Gastrocnemius medialis (tissue), 4 donors: Measurements from ENCODE around the gene ACVR1C. TPM values are rescaled to one million over a fixed set of nuclear protein-coding genes. Genes with fewer than 3 reads are reported as not detected.

Source experiments
- ATAC-seq, 2 donors: fragments of 150-250 bp; one replicate each; pipeline ENCODE4 v1.9.1; 2016
- DNase-seq, 2 donors: peaks; one replicate each; pipeline ENCODE4 v3.0.0-alpha.2; 2019
- H3K27ac ChIP-seq, 4 donors: fragments of 200-600 bp; sonication (generic); 1 replicate in 1 of 4; 2 replicates in 3 of 4; pipeline ENCODE4 v1.5.1; 2016 to 2018; ENCODE audit warnings: mild to moderate bottlenecking in 2 of 4, moderate library complexity in 1 of 4
- H3K27me3 ChIP-seq, 3 donors: fragments of 200-600 bp; sonication (generic) in 2 of 3; 1 replicate in 1 of 3; 2 replicates in 2 of 3; pipeline versions ENCODE4 v1.5.1 to v1.6.0; 2016 to 2019; ENCODE audit warnings: mild to moderate bottlenecking in 1 of 3, moderate library complexity in 1 of 3
- H3K36me3 ChIP-seq, 2 donors: fragments of 200-600 bp; sonication (generic) in 1 of 2; one replicate each; pipeline ENCODE4 v1.5.1; 2017 to 2018
- H3K4me1 ChIP-seq, 2 donors: fragments of 200-600 bp; sonication (generic) in 1 of 2; one replicate each; pipeline ENCODE4 v1.5.1; 2016 to 2017; ENCODE audit warnings: mild to moderate bottlenecking in 2 of 2
- H3K4me3 ChIP-seq, 4 donors: fragments of 200-600 bp; sonication (generic) in 3 of 4; 1 replicate in 1 of 4; 2 replicates in 3 of 4; pipeline ENCODE4 v1.5.1; 2016 to 2019; ENCODE audit warnings: mild to moderate bottlenecking in 2 of 4
- H3K9me3 ChIP-seq, 3 donors: fragments of 200-600 bp; sonication (generic) in 2 of 3; 1 replicate in 1 of 3; 2 replicates in 2 of 3; pipeline ENCODE4 v1.5.1; 2016 to 2019
- POLR2A ChIP-seq, 2 donors: fragments of 450-650 bp; IDR thresholded peaks; one replicate each; pipeline ENCODE4 v1.6.1; 2017; ENCODE audit warnings: antibody characterized with exemption in 2 of 2, mild to moderate bottlenecking in 2 of 2, moderate library complexity in 2 of 2
- in situ Hi-C, 4 donors: fragments of 200-750 bp; cut with MboI; loops; one replicate each; pipeline versions ENCODE4 v1.15.0 to v1.8.0; 2017; ENCODE audit warnings: low sequenced_read_pairs in 4 of 4
- intact Hi-C: fragments of 100-400 bp; cut with DNase I; formaldehyde crosslinking; loops from one replicate; pipeline ENCODE4 v1.15.1; 2023; ENCODE audit warnings: low total_unique reads
- total RNA-seq, 4 donors: library from RNA; depleted of rRNA; stranded (reverse); fragments of >200 nt; gene quantifications; one replicate each; pipeline versions ENCODE4 v1.1.0 to v1.2.3, GENCODE V29; 2016
- TF ChIP-seq, protein P1 (sequence below), 5 experiments: fragments of 450-650 bp in 3 of 5; fragments of 200-600 bp in 2 of 5; sonication (generic) in 2 of 5; IDR thresholded peaks in 4 of 5; conservative IDR thresholded peaks in 1 of 5; 1 replicate in 4 of 5; 2 replicates in 1 of 5; pipeline ENCODE4 v1.5.1; 2016 to 2019; ENCODE audit warnings: antibody characterized with exemption in 5 of 5, mild to moderate bottlenecking in 3 of 5, moderate library complexity in 3 of 5

ACVR1C gene
- total RNA-seq, 4 donors from 2014 or later: 0.46 to 2.1 (median 0.90) TPM

DNA sequence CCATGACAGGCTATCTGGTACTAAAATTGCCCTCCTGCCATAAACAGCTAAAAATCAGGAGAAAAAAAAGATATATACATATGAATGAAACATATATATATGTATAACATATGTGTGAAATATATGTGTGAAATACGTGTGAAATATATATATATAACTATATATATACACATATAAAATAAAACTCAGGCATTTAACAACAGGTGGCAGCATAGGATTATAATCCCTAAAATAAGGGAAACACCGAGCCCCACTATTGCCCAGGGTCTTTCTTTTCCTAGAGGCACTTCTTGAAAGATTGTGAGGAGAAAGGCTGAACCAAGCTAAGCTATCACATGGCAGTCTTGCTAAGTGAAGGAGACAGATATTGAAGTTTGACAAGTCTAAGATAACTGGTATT is 118.9 kb downstream of the ACVR1C start:
- ATAC-seq (no peak), DNase-seq (no peak)
- H3K9me3 ChIP-seq: peaks cover 0 to 8% (median 0%) of the 10 kb centered on the region in 3 donors
- no peaks in the 10 kb centered on the region for H3K36me3 ChIP-seq
- H3K4me1 ChIP-seq: no peaks in the 10 kb centered on the region
- H3K27ac ChIP-seq: no peak overlapping the region
- in situ Hi-C loops: loop anchor here in 2 of 4 donors (10.0 kb wide), 2 partner anchors 495 to 505 kb away; no protein-coding TSS in a partner anchor
- H3K4me3 ChIP-seq: no peak overlapping the region
- intact Hi-C loops: no loop called here
- TF ChIP-seq POLR2A (IDR thresholded peaks at IDR 0.05): no peak
- TF ChIP-seq, protein P1, sequence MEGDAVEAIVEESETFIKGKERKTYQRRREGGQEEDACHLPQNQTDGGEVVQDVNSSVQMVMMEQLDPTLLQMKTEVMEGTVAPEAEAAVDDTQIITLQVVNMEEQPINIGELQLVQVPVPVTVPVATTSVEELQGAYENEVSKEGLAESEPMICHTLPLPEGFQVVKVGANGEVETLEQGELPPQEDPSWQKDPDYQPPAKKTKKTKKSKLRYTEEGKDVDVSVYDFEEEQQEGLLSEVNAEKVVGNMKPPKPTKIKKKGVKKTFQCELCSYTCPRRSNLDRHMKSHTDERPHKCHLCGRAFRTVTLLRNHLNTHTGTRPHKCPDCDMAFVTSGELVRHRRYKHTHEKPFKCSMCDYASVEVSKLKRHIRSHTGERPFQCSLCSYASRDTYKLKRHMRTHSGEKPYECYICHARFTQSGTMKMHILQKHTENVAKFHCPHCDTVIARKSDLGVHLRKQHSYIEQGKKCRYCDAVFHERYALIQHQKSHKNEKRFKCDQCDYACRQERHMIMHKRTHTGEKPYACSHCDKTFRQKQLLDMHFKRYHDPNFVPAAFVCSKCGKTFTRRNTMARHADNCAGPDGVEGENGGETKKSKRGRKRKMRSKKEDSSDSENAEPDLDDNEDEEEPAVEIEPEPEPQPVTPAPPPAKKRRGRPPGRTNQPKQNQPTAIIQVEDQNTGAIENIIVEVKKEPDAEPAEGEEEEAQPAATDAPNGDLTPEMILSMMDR (IDR thresholded peaks at IDR 0.05 in 4 of 5, conservative IDR thresholded peaks at IDR 0.05 in 1 of 5): peak in 1 of 5 experiments; percentile 13
- peaks cover 0 to 3% (median 0%) of the 10 kb centered on the region in 3 donors for H3K27me3 ChIP-seq

GRCh38 chr2:157508676-157509075 is 120.0 kb downstream of the ACVR1C start:
- H3K4me1 ChIP-seq: no peaks in the 10 kb centered on the region
- peaks cover 0 to 3% (median 0%) of the 10 kb centered on the region in 3 donors for H3K27me3 ChIP-seq
- peaks cover 0 to 8% (median 0%) of the 10 kb centered on the region in 3 donors for H3K9me3 ChIP-seq
- ATAC-seq (no peak), DNase-seq (no peak)
- in situ Hi-C loops: loop anchor here in 2 of 4 donors (10.0 kb wide), 2 partner anchors 496 to 506 kb away; no protein-coding TSS in a partner anchor
- intact Hi-C loops: no loop called here
- H3K36me3 ChIP-seq: no peaks in the 10 kb centered on the region
- H3K27ac ChIP-seq: no peak overlapping the region
- H3K4me3 ChIP-seq: no peak overlapping the region
- TF ChIP-seq, protein P1 (IDR thresholded peaks at IDR 0.05 in 4 of 5, conservative IDR thresholded peaks at IDR 0.05 in 1 of 5): no peak
- no peak for TF ChIP-seq POLR2A (IDR thresholded peaks at IDR 0.05)

GRCh38 chr2:157506586-157506985 is 122.1 kb downstream of the ACVR1C start:
- intact Hi-C loops (no loop called here), in situ Hi-C loops (loop anchor here in 2 of 4 donors (10.0 kb wide), 2 partner anchors 498 to 508 kb away; no protein-coding TSS in a partner anchor)
- Histone ChIP-seq H3K9me3 (peaks cover 0 to 8% (median 0%) of the 10 kb centered on the region in 3 donors), H3K36me3 (no peaks in the 10 kb centered on the region), H3K27ac (no peak overlapping the region), H3K4me1 (no peaks in the 10 kb centered on the region), H3K4me3 (no peak overlapping the region), H3K27me3 (peaks cover 0 to 3% (median 0%) of the 10 kb centered on the region in 3 donors)
- no peak for TF ChIP-seq POLR2A (IDR thresholded peaks at IDR 0.05)
- TF ChIP-seq, protein P1 (IDR thresholded peaks at IDR 0.05 in 4 of 5, conservative IDR thresholded peaks at IDR 0.05 in 1 of 5): no peak
- no peak for ATAC-seq
- DNase-seq: no peak

DNA sequence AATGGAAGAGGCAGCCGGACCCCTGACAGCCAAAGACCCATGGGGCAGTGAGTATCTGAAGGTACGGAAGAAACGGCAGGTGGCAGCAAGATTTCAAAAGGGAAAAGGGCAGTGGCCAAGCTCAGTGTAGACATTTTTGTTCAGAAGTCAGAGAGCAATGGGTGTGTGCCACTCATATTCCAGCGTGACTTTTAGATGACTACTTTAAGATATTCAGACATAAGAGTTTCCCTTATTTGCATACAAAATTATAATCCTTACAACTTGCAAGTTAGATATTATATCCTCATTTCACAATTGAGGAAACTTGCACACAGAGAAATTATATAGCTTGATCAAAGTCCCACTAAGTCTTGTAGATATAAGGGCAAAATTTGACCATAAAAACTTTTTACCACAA is 124.0 kb downstream of the ACVR1C start:
- Histone ChIP-seq H3K9me3 (peaks cover 0 to 8% (median 0%) of the 10 kb centered on the region in 3 donors), H3K27me3 (no peaks in the 10 kb centered on the region), H3K27ac (no peak overlapping the region), H3K36me3 (no peaks in the 10 kb centered on the region), H3K4me3 (no peak overlapping the region), H3K4me1 (no peaks in the 10 kb centered on the region)
- DNase-seq: no peak
- no peak for ATAC-seq
- in situ Hi-C loops: loop anchor here in 2 of 4 donors (10.0 kb wide), 2 partner anchors 500 to 510 kb away; no protein-coding TSS in a partner anchor
- TF ChIP-seq, protein P1 (IDR thresholded peaks at IDR 0.05 in 4 of 5, conservative IDR thresholded peaks at IDR 0.05 in 1 of 5): no peak
- TF ChIP-seq POLR2A (IDR thresholded peaks at IDR 0.05): no peak
- intact Hi-C loops: no loop called here
